CD4-positive, alpha-beta T cell treated with Interleukin-15 for 4 hours (primary cell): ENCODE data around the gene KIRREL3.

Experiments
- DNase-seq: peaks from one replicate; pipeline ENCODE4 v3.0.0-alpha.2; 2020; ENCODE audit warnings: low spot score

The KIRREL3 gene

GRCh38 chr11:127000291-127000968 lies at the start of gene KIRREL3:
Gene KIRREL3, minus strand, starts transcription at chr11:127000770.
- DNase-seq = no peak

DNA sequence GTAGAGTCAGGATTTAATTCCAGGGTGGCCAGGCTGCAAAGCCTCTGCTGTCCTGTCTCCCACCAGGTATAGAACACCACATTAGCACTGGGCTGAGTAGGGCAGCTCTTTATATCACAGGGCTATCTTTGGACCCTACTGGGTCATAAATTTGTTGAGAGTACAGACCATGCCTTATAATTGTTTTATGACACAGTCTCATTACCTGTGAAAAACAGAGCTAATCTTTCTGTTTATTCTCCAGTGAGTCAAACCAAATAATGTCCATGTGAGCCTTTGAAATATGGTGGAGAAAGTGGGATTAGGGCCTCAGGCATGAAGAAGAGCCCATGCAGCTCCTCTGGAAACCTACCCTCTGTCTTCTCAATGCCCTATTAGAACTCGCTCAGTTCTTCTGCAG lies 49.6 kb upstream of the KIRREL3 start:
- no peak for DNase-seq

DNA sequence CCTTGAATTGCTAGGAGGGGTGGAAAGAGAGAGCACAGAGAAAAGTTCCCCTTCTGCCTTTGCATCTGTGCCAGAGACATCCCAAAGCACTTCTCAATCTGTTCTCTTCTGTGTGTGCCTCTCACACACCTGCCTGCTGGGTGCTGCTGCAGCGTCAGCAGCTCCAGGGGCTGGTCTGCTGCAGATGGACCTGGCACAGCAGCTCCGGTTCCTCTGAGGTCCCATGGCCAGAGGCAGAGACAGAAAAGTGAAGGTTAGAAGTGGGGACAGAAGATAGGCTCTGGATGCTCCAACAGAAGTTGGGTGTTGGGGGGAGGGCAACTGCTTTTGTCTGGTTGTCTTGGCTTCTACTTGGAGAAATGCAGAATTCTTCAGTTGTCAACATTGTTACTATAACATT lies 48.9 kb upstream of the KIRREL3 start:
- DNase-seq = no peak

GRCh38 chr11:127044535-127044934 lies 44.0 kb upstream of the KIRREL3 start:
- no peak for DNase-seq

GRCh38 chr11:127042445-127042844 lies 41.9 kb upstream of the KIRREL3 start:
- no peak for DNase-seq

DNA sequence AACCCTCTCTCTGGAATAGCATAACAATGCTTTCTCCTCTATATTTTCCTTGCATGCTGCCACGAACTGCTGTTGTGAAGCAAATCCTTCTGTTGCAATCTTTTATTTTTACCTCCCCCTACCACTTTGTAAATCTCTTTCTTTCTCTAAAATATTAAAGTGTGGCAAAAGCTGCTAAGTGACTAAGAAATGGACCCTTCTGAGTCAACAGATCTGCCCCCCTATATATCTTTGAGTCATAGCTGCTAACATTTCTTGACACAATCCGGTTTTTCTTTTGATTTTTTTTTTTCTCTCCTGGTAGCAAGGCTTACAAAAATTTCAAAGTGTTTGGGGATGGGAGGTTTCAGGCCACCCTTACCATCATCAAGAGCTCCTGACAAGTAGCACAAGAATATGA lies 39.0 kb upstream of the KIRREL3 start:
- no peak for DNase-seq

GRCh38 chr11:127037596-127037995 lies 37.0 kb upstream of the KIRREL3 start:
- DNase-seq = no peak

DNA sequence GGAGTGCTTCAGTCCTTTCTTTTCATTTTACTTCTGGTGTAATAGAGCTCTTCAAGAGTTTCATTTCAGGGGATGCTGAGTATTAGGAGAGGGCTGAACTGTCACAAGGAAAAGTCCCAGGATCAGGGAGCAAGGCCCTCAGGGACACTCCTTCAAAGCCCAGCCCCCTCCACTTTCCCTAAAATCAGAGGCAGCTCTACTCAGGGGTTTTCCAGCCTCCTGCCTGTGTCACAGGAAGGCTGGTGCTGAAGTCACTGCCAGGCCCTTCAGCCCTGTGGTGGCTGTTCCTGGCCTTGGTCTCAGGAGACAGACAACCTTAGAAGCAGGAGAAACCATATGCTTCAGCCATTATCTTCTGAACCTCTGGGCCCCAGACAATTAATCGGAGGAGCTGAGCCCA lies 36.4 kb upstream of the KIRREL3 start:
- no peak for DNase-seq

DNA sequence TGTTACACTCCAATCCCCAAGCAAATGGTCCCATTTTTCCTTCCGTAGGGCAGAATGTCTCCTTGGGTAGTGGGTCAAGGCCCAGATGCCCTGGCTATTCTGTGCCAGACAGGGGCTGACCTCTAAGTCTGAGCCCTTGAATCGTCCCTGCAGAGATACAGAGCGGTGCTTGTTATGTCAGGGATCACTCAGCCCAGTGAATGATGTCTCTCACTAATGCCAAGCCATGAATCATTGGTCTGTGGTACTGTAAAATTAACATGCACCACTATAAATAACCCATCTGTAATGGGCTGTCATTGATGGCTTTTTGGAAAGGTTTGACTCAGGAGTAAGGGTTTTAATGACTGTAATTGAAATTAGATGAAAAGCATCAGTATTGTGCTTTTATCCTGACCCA lies 35.3 kb upstream of the KIRREL3 start:
- DNase-seq = no peak

GRCh38 chr11:127034973-127035372 lies 34.4 kb upstream of the KIRREL3 start:
- DNase-seq = no peak

DNA sequence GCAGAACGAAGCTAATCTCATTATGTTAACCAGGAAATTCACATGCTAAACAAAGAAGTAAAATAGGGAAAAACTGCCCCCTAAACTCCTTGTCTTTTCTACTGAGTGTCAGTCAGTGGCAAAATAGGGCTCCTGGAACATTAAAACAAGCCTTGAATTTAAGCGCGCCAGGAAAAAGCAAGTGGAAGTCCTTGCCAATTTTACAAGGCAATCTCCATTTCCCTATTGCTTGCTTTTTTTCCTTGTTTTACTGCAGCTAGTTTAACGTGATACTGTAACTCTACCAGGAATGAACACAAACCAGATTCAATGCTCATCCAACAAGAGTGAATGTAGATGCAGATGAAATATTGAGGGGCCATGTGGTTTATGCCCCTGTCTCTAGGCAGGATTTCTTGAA lies 28.1 kb upstream of the KIRREL3 start:
- DNase-seq = no peak

GRCh38 chr11:127027789-127028188 lies 27.2 kb upstream of the KIRREL3 start:
- DNase-seq = no peak

DNA sequence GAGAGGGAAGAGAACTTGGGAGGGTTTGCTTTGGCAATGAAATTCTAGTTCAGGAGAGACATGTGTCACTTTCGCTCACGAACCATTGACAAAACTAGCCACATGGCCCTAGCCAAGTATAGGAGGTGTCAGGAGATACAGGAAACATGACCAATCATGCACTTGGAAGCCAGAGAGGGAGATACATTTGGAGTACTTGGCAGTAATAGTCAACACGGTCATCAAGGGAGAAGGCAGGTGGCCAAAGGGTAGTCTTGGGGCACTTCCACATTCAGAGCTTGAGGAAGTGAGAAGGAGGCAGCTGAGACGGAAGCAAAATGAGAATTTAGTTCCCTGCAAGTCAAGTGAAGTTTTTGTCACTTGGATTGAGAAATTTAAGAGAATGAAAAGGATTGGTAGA lies 26.4 kb upstream of the KIRREL3 start:
- no peak for DNase-seq

GRCh38 chr11:127023991-127024390 lies 23.4 kb upstream of the KIRREL3 start:
- no peak for DNase-seq

DNA sequence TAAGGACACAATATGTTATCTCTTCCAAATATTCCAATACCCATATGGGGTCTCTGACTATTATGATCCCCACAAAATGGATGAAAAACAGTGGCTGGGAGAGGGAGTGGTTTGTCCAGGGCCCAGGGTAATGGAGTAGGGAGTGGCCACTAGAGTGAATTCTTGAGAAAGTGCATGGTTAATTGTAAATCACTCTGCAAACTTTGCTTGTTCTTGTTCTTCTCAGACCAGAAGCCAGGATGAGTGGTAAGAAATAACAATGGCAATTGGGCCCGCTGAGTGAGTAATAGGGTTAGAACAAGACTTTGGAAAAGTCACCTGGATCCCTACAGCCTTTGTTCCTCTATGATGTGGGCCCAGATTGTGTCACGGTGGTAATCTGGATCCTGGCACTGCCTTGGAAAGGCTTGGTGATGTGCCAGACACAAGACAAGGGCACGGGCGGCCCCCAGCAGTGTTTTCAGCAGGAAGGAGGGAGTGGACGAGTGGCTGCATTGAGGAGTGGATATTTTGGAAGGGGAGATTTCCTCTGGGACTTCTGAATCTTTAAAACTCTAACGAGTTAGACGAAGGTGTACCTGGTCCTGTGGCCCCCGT lies 18.2 kb upstream of the KIRREL3 start:
- no peak for DNase-seq

DNA sequence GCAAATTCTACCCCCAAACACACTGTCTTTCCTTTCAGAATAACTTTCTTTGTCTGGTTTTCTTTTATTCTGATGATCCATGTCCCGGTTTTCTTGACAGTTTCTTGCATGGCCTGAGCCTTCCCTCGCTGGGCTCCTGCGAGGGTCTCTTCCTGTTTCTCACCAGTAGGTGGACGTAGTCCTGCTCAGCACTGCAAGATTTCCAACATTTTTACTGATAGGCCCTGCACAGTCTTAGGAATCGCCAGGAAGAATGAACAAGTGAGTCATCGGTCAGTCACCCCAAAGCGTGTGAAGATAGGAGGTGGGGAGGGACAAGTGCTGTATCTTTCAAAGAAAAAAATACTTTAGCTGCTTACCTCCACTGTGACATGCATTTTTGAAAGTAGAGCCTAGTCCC lies 16.9 kb upstream of the KIRREL3 start:
- DNase-seq = no peak

DNA sequence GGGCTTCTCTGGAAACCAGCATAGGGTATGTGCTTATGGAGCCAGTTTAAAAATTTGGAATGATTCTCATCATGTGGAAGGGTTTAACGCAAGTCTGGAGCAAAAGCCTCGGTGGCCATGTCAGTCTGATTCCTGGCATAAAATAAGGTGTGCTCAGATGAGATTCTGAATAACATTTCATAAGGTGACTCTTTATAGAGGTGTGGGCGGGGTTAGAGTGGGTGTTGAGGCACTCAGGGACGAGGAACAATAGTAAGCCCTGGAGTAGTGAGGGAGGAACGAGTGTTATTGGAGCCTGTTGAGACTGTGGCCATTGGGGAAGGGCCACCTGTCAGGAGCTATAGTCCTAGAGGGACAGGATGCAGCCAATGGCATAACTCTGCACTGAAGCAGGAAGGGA lies 13.0 kb upstream of the KIRREL3 start:
- no peak for DNase-seq

DNA sequence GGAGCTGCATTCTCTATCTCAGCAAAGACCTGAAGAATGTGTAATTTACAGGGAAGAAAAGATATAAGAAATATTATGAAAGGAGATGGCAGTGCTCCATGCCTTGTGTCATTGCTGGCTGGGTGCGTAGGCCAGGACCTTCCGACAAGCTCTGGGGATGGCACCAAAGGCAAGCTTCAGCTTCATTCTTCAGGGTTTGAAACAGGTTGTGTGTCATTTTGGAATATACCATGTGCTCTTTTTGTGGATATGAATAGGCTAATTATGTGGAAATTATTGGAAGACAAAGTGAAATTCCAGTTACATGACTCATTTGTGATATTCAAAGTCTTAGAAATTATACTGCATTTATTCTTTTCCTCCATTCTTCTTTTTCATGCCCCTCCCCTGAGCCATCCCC lies 5.7 kb upstream of the KIRREL3 start:
- DNase-seq = no peak

DNA sequence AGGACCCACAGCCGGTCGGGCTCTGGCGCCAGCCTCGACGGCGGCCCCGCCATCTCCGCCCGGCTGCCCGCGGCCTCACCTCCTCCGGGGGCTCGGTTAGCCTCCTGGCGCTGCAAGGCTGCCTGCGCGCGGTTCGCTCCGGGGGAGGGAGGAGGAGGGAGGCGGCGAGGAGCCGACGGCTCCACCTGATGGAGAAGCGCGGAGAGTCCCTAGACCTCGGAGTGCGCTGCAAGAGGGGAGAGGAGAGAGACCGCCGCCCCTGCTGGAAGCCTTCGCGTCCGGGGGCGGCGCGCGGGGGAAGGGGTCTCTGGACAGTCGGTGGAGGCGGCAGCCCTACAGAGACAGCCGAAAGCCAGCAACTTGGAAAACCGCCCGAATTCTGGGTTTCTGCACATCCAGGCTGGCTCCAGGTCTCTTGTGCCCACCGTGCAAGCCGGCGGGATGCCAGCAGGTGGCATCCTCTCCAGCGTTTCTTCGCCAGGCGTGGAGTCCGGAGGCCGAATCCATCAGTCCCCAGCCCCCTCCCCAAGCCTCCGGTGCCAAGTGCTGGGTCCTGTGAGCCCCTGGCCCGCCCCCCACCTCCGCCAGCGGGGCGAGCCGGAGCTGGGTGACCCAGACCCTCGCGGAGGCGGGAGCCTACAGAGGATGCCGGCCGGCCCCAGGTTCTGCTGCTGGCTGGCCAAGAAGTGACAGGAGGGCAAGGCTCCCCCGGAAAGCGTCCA lies 2.9 kb upstream of the KIRREL3 start:
- no peak for DNase-seq

- DNase-seq = no peak
Observed at GRCh38 chr11:127002669-127003259, 2.2 kb upstream of the KIRREL3 start.

- no peak for DNase-seq
Observed at GRCh38 chr11:127000981-127001380, 411 bp upstream of the KIRREL3 start.

DNA sequence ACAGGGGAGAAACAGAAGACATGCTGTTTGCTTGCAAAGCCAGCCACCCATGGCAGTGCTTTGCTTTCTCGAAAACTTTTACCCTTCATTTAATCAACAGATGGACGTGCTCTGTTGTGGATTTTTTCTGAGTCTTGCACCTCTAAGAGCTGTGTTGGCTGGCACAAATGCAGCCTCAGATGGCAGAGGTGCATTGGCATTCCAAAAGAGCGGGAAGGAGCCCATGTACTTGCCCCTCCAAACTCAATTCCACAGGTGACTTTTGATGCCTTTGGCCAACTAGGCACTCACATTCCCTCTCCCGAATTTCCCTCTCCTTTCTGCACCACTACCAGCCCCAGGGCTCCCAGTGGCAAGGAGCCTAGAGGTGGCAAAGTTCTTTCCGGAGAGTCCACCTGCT lies 1.2 kb downstream of the KIRREL3 start:
- DNase-seq = no peak

DNA sequence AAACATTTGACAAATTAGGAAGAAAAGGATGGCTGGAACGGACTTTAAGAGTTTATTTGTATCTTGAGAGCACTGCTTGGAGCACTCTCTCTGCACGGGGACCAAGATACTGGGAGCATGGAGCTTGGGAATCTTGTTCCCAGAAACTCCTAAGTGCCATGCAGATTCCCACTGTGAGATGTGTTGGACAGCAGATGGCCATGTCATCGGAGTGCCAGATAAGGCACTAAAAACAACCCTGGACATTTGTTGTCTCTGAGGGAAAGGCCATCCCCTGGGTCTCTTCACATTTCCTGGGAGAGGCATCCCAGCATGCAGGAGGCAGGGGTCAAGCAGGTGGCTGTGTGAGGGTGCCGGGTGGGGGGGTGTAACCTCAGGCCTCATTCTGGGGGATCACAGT lies 2.9 kb downstream of the KIRREL3 start:
- no peak for DNase-seq
